ENCODE data around the gene HDAC4. TPM values are rescaled to one million over a fixed set of nuclear protein-coding genes. Genes with fewer than 3 reads are reported as not detected.

The HDAC4 gene
- total and polyA plus RNA-seq, 2 donors (not counting 1 experiment from before 2014, with no cell fraction given) = 13.5 to 46.0 TPM

GRCh38 chr2:239252393-239252792, 148.4 kb downstream of the HDAC4 start:
- no peaks in the 10 kb centered on the region for H3K36me3 ChIP-seq (replicated peaks in 1 of 2; ENCODE audit: control extremely low read depth in 1 of 2, control insufficient read depth in 1 of 2, extremely low read depth in 1 of 2, insufficient read depth in 2 of 2, low read length in 1 of 2)
- H3K4me3 Mint-ChIP-seq = no peak overlapping the region
- H3K4me1 Mint-ChIP-seq = peaks cover 46% of the 10 kb centered on the region
- peaks cover 87% of the 10 kb centered on the region for H4K20me1 ChIP-seq (ENCODE audit: control insufficient read depth, insufficient read depth, low read length, poor library complexity, severe bottlenecking)
- no peak overlapping the region for H2AFZ ChIP-seq (ENCODE audit: insufficient read depth, low read depth, low read length, poor library complexity, severe bottlenecking)
- peaks cover 21% of the 10 kb centered on the region for H3K27me3 Mint-ChIP-seq
- ChIA-PET POLR2A (interaction anchor here (1.2 kb wide), 1 partner anchor 15 kb away, joined by 3 read pairs; no protein-coding TSS in a partner anchor), CTCF (interaction anchor here (1.0 to 1.6 kb wide), 3 partner anchors 12 to 128 kb away, joined by 3 to 5 read pairs (median 4); no protein-coding TSS in a partner anchor)
- peak overlapping the region in 2 of 5 experiments; percentile 36 for H3K4me3 ChIP-seq (ENCODE audit: control extremely low read depth in 1 of 5, extremely low read depth in 1 of 5, insufficient read depth in 1 of 5, low read depth in 2 of 5, low read length in 4 of 5)
- H3K9me3 Mint-ChIP-seq (ENCODE audit: insufficient read depth) = peaks cover 1% of the 10 kb centered on the region
- H3K27me3 ChIP-seq (replicated peaks in 1 of 4; ENCODE audit: control extremely low read depth in 1 of 4, control insufficient read depth in 3 of 4, insufficient read depth in 4 of 4, low read length in 3 of 4) = peaks cover 0 to 53% (median 14%) of the 10 kb centered on the region in 4 experiments
- H3K9me3 ChIP-seq (ENCODE audit: control extremely low read depth in 1 of 3, control insufficient read depth in 2 of 3, insufficient read depth in 1 of 3, low read length in 2 of 3) = peaks cover under 1 to 10% (median 3%) of the 10 kb centered on the region in 3 donors
- WGBS (ENCODE audit: insufficient coverage) = 35% methylated on average over 5 of the region's 8 CpGs
- peaks cover 51% of the 10 kb centered on the region for H3K79me2 ChIP-seq (ENCODE audit: control insufficient read depth, insufficient read depth, low read length)
- H3K27ac ChIP-seq (ENCODE audit: low read length in 2 of 2) = no peak overlapping the region
- DNase-seq (no peak), ATAC-seq (ENCODE audit: low read depth) (no peak)
- peaks cover 32 to 41% of the 10 kb centered on the region in 2 donors for H3K4me1 ChIP-seq (ENCODE audit: control insufficient read depth in 2 of 2, insufficient read depth in 2 of 2, low read length in 2 of 2)
- H3K4me2 ChIP-seq (replicated peaks; ENCODE audit: low read depth, low read length, poor library complexity, severe bottlenecking) = peak overlapping the region; percentile 72
- intact Hi-C loops (cut with micrococcal nuclease) = loop anchor here (5.0 kb wide), 1 partner anchor 150 kb away; the partner anchor contains the start of gene HDAC4
- peak overlapping the region; percentile 43 for H3K9ac ChIP-seq (ENCODE audit: low read length)
- TF ChIP-seq, protein P1, sequence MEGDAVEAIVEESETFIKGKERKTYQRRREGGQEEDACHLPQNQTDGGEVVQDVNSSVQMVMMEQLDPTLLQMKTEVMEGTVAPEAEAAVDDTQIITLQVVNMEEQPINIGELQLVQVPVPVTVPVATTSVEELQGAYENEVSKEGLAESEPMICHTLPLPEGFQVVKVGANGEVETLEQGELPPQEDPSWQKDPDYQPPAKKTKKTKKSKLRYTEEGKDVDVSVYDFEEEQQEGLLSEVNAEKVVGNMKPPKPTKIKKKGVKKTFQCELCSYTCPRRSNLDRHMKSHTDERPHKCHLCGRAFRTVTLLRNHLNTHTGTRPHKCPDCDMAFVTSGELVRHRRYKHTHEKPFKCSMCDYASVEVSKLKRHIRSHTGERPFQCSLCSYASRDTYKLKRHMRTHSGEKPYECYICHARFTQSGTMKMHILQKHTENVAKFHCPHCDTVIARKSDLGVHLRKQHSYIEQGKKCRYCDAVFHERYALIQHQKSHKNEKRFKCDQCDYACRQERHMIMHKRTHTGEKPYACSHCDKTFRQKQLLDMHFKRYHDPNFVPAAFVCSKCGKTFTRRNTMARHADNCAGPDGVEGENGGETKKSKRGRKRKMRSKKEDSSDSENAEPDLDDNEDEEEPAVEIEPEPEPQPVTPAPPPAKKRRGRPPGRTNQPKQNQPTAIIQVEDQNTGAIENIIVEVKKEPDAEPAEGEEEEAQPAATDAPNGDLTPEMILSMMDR (IDR thresholded peaks at IDR 0.05) = no peak
- TF ChIP-seq EZH2 (IDR thresholded peaks at IDR 0.05; ENCODE audit: borderline replicate concordance, insufficient read depth, low read depth, low read length, poor library complexity, severe bottlenecking) = no peak
- H3K27ac Mint-ChIP-seq = no peak overlapping the region

DNA sequence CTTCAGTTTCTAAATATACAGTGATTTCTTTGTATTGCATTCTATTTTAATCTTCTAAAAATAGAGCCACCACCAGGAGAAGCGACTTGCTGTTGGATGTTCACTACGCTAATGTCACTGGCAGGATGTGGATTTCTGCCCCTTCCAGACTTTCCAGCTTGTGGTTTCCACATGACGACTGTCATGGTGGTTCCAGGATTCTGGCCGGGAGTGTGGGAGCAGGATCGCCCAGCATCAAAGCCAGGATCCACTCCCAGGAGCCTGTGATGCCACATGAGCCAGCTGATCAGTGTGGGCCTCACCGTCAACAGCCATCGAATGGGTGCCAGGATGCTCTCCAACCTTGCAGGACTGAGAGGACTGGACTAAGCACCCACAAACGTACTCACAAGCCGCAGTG, 148.8 kb downstream of the HDAC4 start:
- peaks cover 17% of the 10 kb centered on the region for H3K27me3 Mint-ChIP-seq
- Histone ChIP-seq H3K27me3 (replicated peaks in 1 of 4; ENCODE audit: control extremely low read depth in 1 of 4, control insufficient read depth in 3 of 4, insufficient read depth in 4 of 4, low read length in 3 of 4) (peaks cover 0 to 48% (median 14%) of the 10 kb centered on the region in 4 experiments), H3K9ac (ENCODE audit: low read length) (no peak overlapping the region), H3K4me2 (replicated peaks; ENCODE audit: low read depth, low read length, poor library complexity, severe bottlenecking) (peak overlapping the region; percentile 72), H3K79me2 (ENCODE audit: control insufficient read depth, insufficient read depth, low read length) (peaks cover 56% of the 10 kb centered on the region), H2AFZ (ENCODE audit: insufficient read depth, low read depth, low read length, poor library complexity, severe bottlenecking) (no peak overlapping the region), H3K4me3 (ENCODE audit: control extremely low read depth in 1 of 5, extremely low read depth in 1 of 5, insufficient read depth in 1 of 5, low read depth in 2 of 5, low read length in 4 of 5) (no peak overlapping the region), H3K4me1 (ENCODE audit: control insufficient read depth in 2 of 2, insufficient read depth in 2 of 2, low read length in 2 of 2) (peaks cover 32 to 41% of the 10 kb centered on the region in 2 donors), H3K27ac (ENCODE audit: low read length in 2 of 2) (no peak overlapping the region), H3K36me3 (replicated peaks in 1 of 2; ENCODE audit: control extremely low read depth in 1 of 2, control insufficient read depth in 1 of 2, extremely low read depth in 1 of 2, insufficient read depth in 2 of 2, low read length in 1 of 2) (no peaks in the 10 kb centered on the region), H3K9me3 (ENCODE audit: control extremely low read depth in 1 of 3, control insufficient read depth in 2 of 3, insufficient read depth in 1 of 3, low read length in 2 of 3) (peaks cover 0 to 7% (median 0%) of the 10 kb centered on the region in 3 donors), H4K20me1 (ENCODE audit: control insufficient read depth, insufficient read depth, low read length, poor library complexity, severe bottlenecking) (peaks cover 91% of the 10 kb centered on the region)
- ChIA-PET CTCF (interaction anchor here (1.2 to 1.6 kb wide), 2 partner anchors 17 to 129 kb away, joined by 4 to 5 read pairs; no protein-coding TSS in a partner anchor), POLR2A (no interaction called here)
- H3K27ac Mint-ChIP-seq = no peak overlapping the region
- no peak for DNase-seq
- 70% methylated on average over 9 of the region's 9 CpGs for WGBS (ENCODE audit: insufficient coverage)
- peaks cover 45% of the 10 kb centered on the region for H3K4me1 Mint-ChIP-seq
- H3K4me3 Mint-ChIP-seq = no peak overlapping the region
- ATAC-seq (ENCODE audit: low read depth) = no peak
- TF ChIP-seq, protein P1 (IDR thresholded peaks at IDR 0.05) = no peak
- TF ChIP-seq EZH2 (IDR thresholded peaks at IDR 0.05; ENCODE audit: borderline replicate concordance, insufficient read depth, low read depth, low read length, poor library complexity, severe bottlenecking) = no peak
- intact Hi-C loops (cut with micrococcal nuclease) = loop anchor here (5.0 kb wide), 1 partner anchor 150 kb away; the partner anchor contains the start of gene HDAC4
- H3K9me3 Mint-ChIP-seq (ENCODE audit: insufficient read depth) = no peaks in the 10 kb centered on the region
